GM23338 (cell line): ENCODE results near the gene XYLT1. TPM values are rescaled to one million over a fixed set of nuclear protein-coding genes. Genes with fewer than 3 reads are reported as not detected.

ENCODE experiments used
- ATAC-seq: fragments of 200-7000 bp; cut with Tn5 transposase; 3 replicates; pipeline ENCODE4 v1.9.1; 2020
- DNase-seq: peaks from one replicate; pipeline ENCODE4 v3.0.0-alpha.2; 2015; ENCODE audit warnings: low spot score
- H2AFZ ChIP-seq: fragments of 200-600 bp; sonication (generic); 2 replicates; pipeline ENCODE4 v1.8.0; 2016; ENCODE audit warnings: antibody characterized with exemption, mild to moderate bottlenecking, moderate library complexity
- H3F3A ChIP-seq: fragments of 200-600 bp; sonication (generic); replicated peaks from 2 replicates; pipeline ENCODE4 v1.8.0; 2017; ENCODE audit warnings: antibody characterized with exemption, mixed run types, low read depth
- H3K27ac ChIP-seq: fragments of 200-600 bp; sonication (generic); 2 replicates; pipeline ENCODE4 v1.6.1; 2016; ENCODE audit warnings: low read depth
- H3K27me3 ChIP-seq: fragments of 200-600 bp; sonication (generic); 2 replicates; pipeline ENCODE4 v1.8.0; 2016; ENCODE audit warnings: mild to moderate bottlenecking, mixed run types, moderate library complexity; ENCODE audit not compliant: insufficient read depth
- H3K36me3 ChIP-seq: fragments of 200-600 bp; sonication (generic); 2 replicates; pipeline ENCODE4 v1.8.0; 2016; ENCODE audit warnings: mild to moderate bottlenecking; ENCODE audit not compliant: insufficient read depth
- H3K4me1 ChIP-seq: fragments of 200-600 bp; sonication (generic); 2 replicates; pipeline ENCODE4 v1.8.0; 2016; ENCODE audit warnings: mild to moderate bottlenecking, moderate library complexity; ENCODE audit not compliant: insufficient read depth
- H3K4me2 ChIP-seq: fragments of 200-600 bp; sonication (generic); 2 replicates; pipeline ENCODE4 v1.7.1; 2017; ENCODE audit warnings: mixed run types
- H3K4me3 ChIP-seq: fragments of 200-600 bp; sonication (generic); 2 replicates; pipeline ENCODE4 v1.6.1; 2016; ENCODE audit warnings: mixed run types
- H3K79me2 ChIP-seq: fragments of 200-600 bp; sonication (generic); replicated peaks from 2 replicates; pipeline ENCODE4 v1.8.0; 2017; ENCODE audit warnings: mild to moderate bottlenecking; ENCODE audit not compliant: insufficient read depth
- H3K9me2 ChIP-seq: fragments of 200-600 bp; sonication (generic); 2 replicates; pipeline ENCODE4 v1.8.0; 2017; ENCODE audit not compliant: insufficient read depth
- H4K20me1 ChIP-seq: fragments of 200-600 bp; sonication (generic); replicated peaks from 2 replicates; pipeline ENCODE4 v1.8.0; 2017; ENCODE audit warnings: mild to moderate bottlenecking; ENCODE audit not compliant: insufficient read depth
- H3K27ac Mint-ChIP-seq: 2 replicates; pipeline ENCODE4 v1.8.0; 2020; ENCODE audit warnings: inconsistent platforms, mild to moderate bottlenecking, moderate library complexity, mixed read lengths
- H3K27me3 Mint-ChIP-seq: 3 replicates; pipeline ENCODE4 v1.8.0; 2022; ENCODE audit warnings: low read depth, mild to moderate bottlenecking, moderate library complexity, mixed read lengths, inconsistent platforms; ENCODE audit not compliant: insufficient read depth, poor library complexity
- H3K36me3 Mint-ChIP-seq: 3 replicates; pipeline ENCODE4 v1.8.0; 2021; ENCODE audit warnings: low read depth, mild to moderate bottlenecking, inconsistent platforms, moderate library complexity, mixed read lengths
- H3K4me1 Mint-ChIP-seq: 3 replicates; pipeline ENCODE4 v1.8.0; 2020; ENCODE audit warnings: mild to moderate bottlenecking, inconsistent platforms, mixed read lengths
- H3K4me3 Mint-ChIP-seq: 3 replicates; pipeline ENCODE4 v1.8.0; 2021; ENCODE audit warnings: moderate library complexity, mild to moderate bottlenecking, inconsistent platforms, mixed read lengths
- H3K9me3 Mint-ChIP-seq: 3 replicates; pipeline ENCODE4 v1.8.0; 2020; ENCODE audit warnings: moderate library complexity, mild to moderate bottlenecking, inconsistent platforms, mixed read lengths
- CREB1 ChIP-seq: fragments of 250-450 bp; sonication (Bioruptor Pico); IDR thresholded peaks from 2 replicates; pipeline ENCODE4 v1.5.0; 2020; ENCODE audit warnings: low read depth, mild to moderate bottlenecking, moderate library complexity
- NANOG ChIP-seq: IDR thresholded peaks from 2 replicates; pipeline ENCODE4 v1.6.1; 2016; ENCODE audit warnings: antibody characterized with exemption, borderline replicate concordance
- STAT1 ChIP-seq: IDR thresholded peaks from one replicate; pipeline ENCODE4 v1.6.1; 2016; ENCODE audit warnings: antibody characterized with exemption; ENCODE audit not compliant: unreplicated experiment
- ZNF331 ChIP-seq: fragments of 250-450 bp; sonication (Bioruptor Pico); IDR thresholded peaks from 2 replicates; pipeline ENCODE4 v1.5.0; 2020; ENCODE audit warnings: low read depth, mild to moderate bottlenecking, moderate library complexity
- ZNF462 ChIP-seq: fragments of 250-450 bp; sonication (Bioruptor Pico); IDR thresholded peaks from 2 replicates; pipeline ENCODE4 v1.5.0; 2020; ENCODE audit warnings: mild to moderate bottlenecking, moderate library complexity
- polyA plus RNA-seq: library from polyadenylated mRNA; unstranded; fragments of >200 nt; fragmentation: Nextera tagmentation; extraction: Ambion mirVana; gene quantifications from 2 replicates; pipeline ENCODE4 v1.2.1, GENCODE V29; 2016
- total RNA-seq: library from RNA; depleted of rRNA; stranded (reverse); fragments of >200 nt; shearing (Covaris generic); gene quantifications from 2 replicates; pipeline ENCODE4 v1.2.3, GENCODE V29; 2014

The XYLT1 gene
- total and polyA plus RNA-seq, 2 experiments from 2014 or later, result 3.5 to 24.7 TPM

- no peak overlapping the region for H3K4me2 ChIP-seq
- H3K27ac Mint-ChIP-seq, result peak overlapping the region; percentile 65; the same call in 1 of the 2 replicates
- H3K4me1 ChIP-seq, result peaks cover 5% of the 10 kb centered on the region; the same call in 1 of the 2 replicates
- ATAC-seq (no peak), DNase-seq (no peak)
- H3K27ac ChIP-seq, result no peak overlapping the region
- no peaks in the 10 kb centered on the region for H3F3A ChIP-seq
- H3K36me3 Mint-ChIP-seq, result no peaks in the 10 kb centered on the region
- no peak overlapping the region for H3K4me3 ChIP-seq
- H3K79me2 ChIP-seq, result peaks cover 28% of the 10 kb centered on the region
- TF ChIP-seq ZNF462, result no peak
- H3K4me1 Mint-ChIP-seq, result peaks cover 17% of the 10 kb centered on the region
- no peak overlapping the region for H3K4me3 Mint-ChIP-seq
- H3K9me3 Mint-ChIP-seq, result no peaks in the 10 kb centered on the region
- no peaks in the 10 kb centered on the region for H3K9me2 ChIP-seq
- H2AFZ ChIP-seq, result no peak overlapping the region
- peaks cover 7% of the 10 kb centered on the region for H3K27me3 Mint-ChIP-seq
- no peaks in the 10 kb centered on the region for H3K36me3 ChIP-seq
- H4K20me1 ChIP-seq, result no peaks in the 10 kb centered on the region
- no peaks in the 10 kb centered on the region for H3K27me3 ChIP-seq
Observed at GRCh38 chr16:17357307-17358062, 113.3 kb downstream of the XYLT1 start.

- Histone ChIP-seq H3K27me3 (no peaks in the 10 kb centered on the region), H3K36me3 (no peaks in the 10 kb centered on the region), H3K4me1 (peaks cover 5% of the 10 kb centered on the region; the same call in 1 of the 2 replicates), H3K79me2 (peaks cover 21% of the 10 kb centered on the region), H3F3A (no peaks in the 10 kb centered on the region), H2AFZ (no peak overlapping the region), H4K20me1 (no peaks in the 10 kb centered on the region), H3K9me2 (no peaks in the 10 kb centered on the region), H3K4me2 (no peak overlapping the region), H3K27ac (no peak overlapping the region), H3K4me3 (no peak overlapping the region)
- Mint-ChIP-seq H3K4me3 (no peak overlapping the region), H3K4me1 (peaks cover 17% of the 10 kb centered on the region), H3K9me3 (no peaks in the 10 kb centered on the region), H3K27me3 (peaks cover 7% of the 10 kb centered on the region), H3K36me3 (no peaks in the 10 kb centered on the region), H3K27ac (no peak overlapping the region)
- DNase-seq (no peak), ATAC-seq (no peak)
- no peak for TF ChIP-seq NANOG
- TF ChIP-seq CREB1 (CRISPR knock-in tag), result no peak
- TF ChIP-seq ZNF331 (CRISPR knock-in tag), result no peak
- no peak for TF ChIP-seq STAT1
Observed at GRCh38 chr16:17356243-17356933, 114.4 kb downstream of the XYLT1 start.
